Adipocyte (in vitro differentiated cells): Measurements from ENCODE around the gene POLL.
A peak's percentile ranks its signal among the peaks of the same experiment; 100 is the strongest.
"Not testable (repeated sequence)": the region's sequence is repeated elsewhere in the genome, so short reads cannot be mapped to it uniquely, and the experiment has no call there.

ENCODE experiments used
- DNase-seq: peaks from one replicate; pipeline ENCODE4 v3.0.0-alpha.2; 2015; ENCODE audit warnings: low read depth
- H3K27me3 ChIP-seq: replicated peaks from 2 replicates; pipeline ENCODE4 v1.7.0; 2013; ENCODE audit warnings: mild to moderate bottlenecking, low read length, moderate library complexity; ENCODE audit not compliant: control insufficient read depth, insufficient read depth
- H3K36me3 ChIP-seq: 2 replicates; pipeline ENCODE4 v1.7.0; 2013; ENCODE audit warnings: low read length, mild to moderate bottlenecking, moderate library complexity; ENCODE audit not compliant: control insufficient read depth, insufficient read depth, severe bottlenecking
- H3K4me1 ChIP-seq: 2 replicates; pipeline ENCODE4 v1.7.0; 2013; ENCODE audit warnings: mild to moderate bottlenecking, low read length, moderate library complexity; ENCODE audit not compliant: control insufficient read depth, insufficient read depth
- H3K4me3 ChIP-seq: 2 replicates; pipeline ENCODE4 v1.7.0; 2013; ENCODE audit warnings: mild to moderate bottlenecking, low read length, moderate library complexity
- H3K9ac ChIP-seq: 2 replicates; pipeline ENCODE4 v1.7.0; 2013; ENCODE audit warnings: mild to moderate bottlenecking, low read length, moderate library complexity
- H3K9me3 ChIP-seq: 2 replicates; pipeline ENCODE4 v1.7.0; 2013; ENCODE audit warnings: mild to moderate bottlenecking, low read length, moderate library complexity; ENCODE audit not compliant: control insufficient read depth

Gene POLL

GRCh38 chr10:101587725-101588653, at the start of gene POLL, which contains the start of gene DPCD:
Gene POLL (minus strand): TSS chr10:101588257. CDS start chr10:101587360, 897 bp downstream.
Gene DPCD (plus strand): TSS chr10:101588321. CDS start chr10:101588337, 16 bp downstream.
- Histone ChIP-seq H3K4me3 (peak within 1 kb of the TSS; percentile 97), H3K27me3 (no peaks in the 10 kb centered on the region), H3K4me1 (peaks cover 18% of the 10 kb centered on the region), H3K9ac (peak within 1 kb of the TSS; percentile 92), H3K9me3 (no peaks in the 10 kb centered on the region), H3K36me3 (peaks cover 20% of the 10 kb centered on the region)
- DNase-seq, result peak; percentile 99

GRCh38 chr10:101633510-101633909, 45.5 kb upstream of the POLL start:
- not testable (repeated sequence) for H3K36me3 ChIP-seq, H3K9ac ChIP-seq, H3K9me3 ChIP-seq, H3K27me3 ChIP-seq, H3K4me3 ChIP-seq, DNase-seq, H3K4me1 ChIP-seq

- Histone ChIP-seq H3K4me3 (no peak overlapping the region), H3K9me3 (no peaks in the 10 kb centered on the region), H3K36me3 (no peaks in the 10 kb centered on the region), H3K4me1 (no peaks in the 10 kb centered on the region), H3K27me3 (no peaks in the 10 kb centered on the region), H3K9ac (no peak overlapping the region)
- no peak for DNase-seq
These were observed 43.9 kb upstream of the POLL start for GRCh38 chr10:101631821-101632475.

GRCh38 chr10:101630633-101630920, 42.5 kb upstream of the POLL start:
- no peaks in the 10 kb centered on the region for H3K4me1 ChIP-seq
- DNase-seq, result no peak
- H3K9ac ChIP-seq, result no peak overlapping the region

GRCh38 chr10:101629837-101630632, 42.0 kb upstream of the POLL start:
- Histone ChIP-seq H3K27me3 (no peaks in the 10 kb centered on the region), H3K4me3 (no peak overlapping the region), H3K9ac (no peak overlapping the region), H3K4me1 (no peaks in the 10 kb centered on the region), H3K36me3 (peaks cover 1% of the 10 kb centered on the region), H3K9me3 (no peaks in the 10 kb centered on the region)
- DNase-seq, result no peak

More at GRCh38 chr10:101630633-101630920, 42.5 kb upstream of the POLL start:
- Histone ChIP-seq H3K4me3 (no peak overlapping the region), H3K36me3 (no peaks in the 10 kb centered on the region), H3K9me3 (no peaks in the 10 kb centered on the region), H3K27me3 (no peaks in the 10 kb centered on the region)

GRCh38 chr10:101625821-101626412, 37.9 kb upstream of the POLL start:
- Histone ChIP-seq H3K36me3 (peaks cover 34% of the 10 kb centered on the region), H3K27me3 (no peaks in the 10 kb centered on the region), H3K9me3 (no peaks in the 10 kb centered on the region), H3K4me3 (no peak overlapping the region), H3K4me1 (no peaks in the 10 kb centered on the region), H3K9ac (no peak overlapping the region)
- DNase-seq, result no peak

GRCh38 chr10:101624526-101625102, 36.6 kb upstream of the POLL start:
- no peaks in the 10 kb centered on the region for H3K4me1 ChIP-seq
- H3K36me3 ChIP-seq, result peaks cover 34% of the 10 kb centered on the region
- no peaks in the 10 kb centered on the region for H3K9me3 ChIP-seq
- H3K4me3 ChIP-seq, result no peak overlapping the region
- H3K9ac ChIP-seq, result no peak overlapping the region
- no peaks in the 10 kb centered on the region for H3K27me3 ChIP-seq
- no peak for DNase-seq

GRCh38 chr10:101623528-101623927, 35.5 kb upstream of the POLL start:
- H3K4me3 ChIP-seq, result no peak overlapping the region
- no peaks in the 10 kb centered on the region for H3K9me3 ChIP-seq
- no peak overlapping the region for H3K9ac ChIP-seq
- DNase-seq, result no peak
- no peaks in the 10 kb centered on the region for H3K4me1 ChIP-seq
- no peaks in the 10 kb centered on the region for H3K27me3 ChIP-seq
- peaks cover 34% of the 10 kb centered on the region for H3K36me3 ChIP-seq

- Histone ChIP-seq H3K4me1 (no peaks in the 10 kb centered on the region), H3K4me3 (no peak overlapping the region), H3K27me3 (no peaks in the 10 kb centered on the region), H3K9ac (no peak overlapping the region), H3K36me3 (peaks cover 43% of the 10 kb centered on the region), H3K9me3 (no peaks in the 10 kb centered on the region)
- DNase-seq, result no peak
These were observed 31.9 kb upstream of the POLL start for GRCh38 chr10:101619983-101620382.

GRCh38 chr10:101618871-101619270, 30.8 kb upstream of the POLL start:
- Histone ChIP-seq H3K9me3 (no peaks in the 10 kb centered on the region), H3K27me3 (no peaks in the 10 kb centered on the region), H3K36me3 (peaks cover 33% of the 10 kb centered on the region), H3K9ac (no peak overlapping the region), H3K4me1 (no peaks in the 10 kb centered on the region), H3K4me3 (no peak overlapping the region)
- DNase-seq, result no peak
